ENCODE results near the gene FAM149B1.
"Not testable (repeated sequence)": the region's sequence is repeated elsewhere in the genome, so short reads cannot be mapped to it uniquely, and the experiment has no call there.

FAM149B1 gene

DNA sequence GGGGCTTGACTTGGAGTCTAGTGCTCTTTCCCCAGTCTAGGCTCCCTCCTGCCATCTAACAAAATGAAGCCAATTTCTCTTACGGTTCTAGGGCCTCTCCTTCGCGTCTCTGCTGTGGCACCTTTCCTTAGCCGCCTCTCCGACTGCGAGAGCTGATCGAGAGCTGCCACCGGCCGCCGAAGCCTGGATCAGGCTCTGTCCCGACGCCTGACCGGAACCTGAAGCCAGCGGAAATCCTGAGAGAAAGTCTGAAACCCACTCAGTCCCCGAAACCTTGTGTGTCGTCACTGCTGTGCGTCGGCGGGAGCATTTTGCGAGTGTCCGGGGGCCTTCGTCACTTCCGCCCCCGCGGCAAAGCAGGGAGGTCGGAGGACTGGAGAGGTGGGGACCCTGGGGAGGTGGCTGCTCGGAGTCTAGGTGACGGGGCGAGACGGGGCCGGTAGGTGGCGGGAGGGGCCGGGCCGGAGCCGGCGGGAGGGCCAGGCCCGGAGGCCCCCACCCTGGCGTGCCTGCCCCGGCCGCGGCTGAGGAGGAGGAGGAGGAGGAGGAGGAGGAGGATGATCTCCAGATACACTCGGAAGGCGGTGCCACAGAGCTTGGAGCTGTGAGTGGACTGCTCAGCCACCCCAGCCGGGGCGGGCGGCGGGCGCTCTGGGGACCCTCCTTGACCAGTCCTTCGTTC, at the start of gene FAM149B1, which contains the start of gene ECD:
Gene FAM149B1, plus strand, starts transcription at position 337 of the 682 bp plus-strand sequence. Its CDS starts 221 bp downstream, at position 558.
Gene ECD, minus strand, starts transcription at position 226 of the 682 bp plus-strand sequence. CDS start 4,071 bp downstream, outside the sequence.
- DNase-seq (ENCODE audit: low spot score), result peak; percentile 97

- DNase-seq (ENCODE audit: low spot score), result no peak
Observed at GRCh38 chr10:73119457-73119856, 48.5 kb upstream of the FAM149B1 start.

DNA sequence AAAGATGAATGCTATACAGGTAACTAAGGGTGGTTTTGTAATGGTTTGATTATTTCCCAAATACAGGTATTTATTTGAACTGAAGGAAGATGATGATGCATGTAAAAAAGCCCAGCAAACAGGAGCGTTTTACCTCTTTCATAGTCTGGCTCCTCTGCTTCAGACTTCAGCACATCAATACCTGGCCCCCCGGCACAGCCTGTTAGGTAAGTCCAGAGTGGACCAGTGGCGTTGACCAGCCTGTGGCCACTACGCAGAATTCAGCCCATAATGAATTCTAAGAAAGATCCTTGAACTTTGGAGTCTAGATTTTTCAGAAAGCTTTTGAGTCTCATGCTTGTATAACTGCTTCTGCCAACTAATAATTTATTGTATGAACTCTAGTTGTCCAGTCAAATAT, 48.0 kb upstream of the FAM149B1 start:
- DNase-seq (ENCODE audit: low spot score), result no peak

GRCh38 chr10:73126343-73126742, 41.6 kb upstream of the FAM149B1 start:
- no peak for DNase-seq (ENCODE audit: low spot score)

- DNase-seq (ENCODE audit: low spot score), result no peak
Observed at GRCh38 chr10:73131301-73131700, 36.6 kb upstream of the FAM149B1 start.

- no peak for DNase-seq (ENCODE audit: low spot score)
Observed at GRCh38 chr10:73131913-73132686, 35.8 kb upstream of the FAM149B1 start.

- DNase-seq (ENCODE audit: low spot score), result no peak
Observed at GRCh38 chr10:73134727-73135126, 33.2 kb upstream of the FAM149B1 start.

- DNase-seq (ENCODE audit: low spot score), result no peak
Observed at GRCh38 chr10:73136627-73137026, 31.3 kb upstream of the FAM149B1 start.

DNA sequence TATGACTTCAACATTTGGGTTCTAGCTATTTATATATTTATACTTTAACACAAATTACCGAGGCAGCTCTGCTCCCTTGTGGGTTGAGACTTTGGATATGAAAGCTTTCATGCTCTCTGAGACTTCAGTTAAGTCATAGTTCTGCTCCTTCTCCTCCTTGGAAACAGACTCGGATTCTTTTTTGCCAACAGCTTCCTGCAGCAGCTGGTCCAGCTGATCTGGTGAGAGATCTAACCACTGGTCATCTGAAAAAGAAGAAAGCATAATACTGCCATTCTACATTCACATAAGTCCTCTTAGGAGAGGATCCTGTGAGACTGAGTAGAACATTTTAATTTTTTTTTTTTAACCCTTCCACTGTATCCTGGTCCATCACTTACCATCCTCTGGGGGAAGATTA, 28.7 kb upstream of the FAM149B1 start:
- DNase-seq (ENCODE audit: low spot score), result no peak

GRCh38 chr10:73141603-73142002, 26.3 kb upstream of the FAM149B1 start:
- no peak for DNase-seq (ENCODE audit: low spot score)

GRCh38 chr10:73150633-73151413, 17.1 kb upstream of the FAM149B1 start:
- not testable (repeated sequence) for DNase-seq (ENCODE audit: low spot score)

- DNase-seq (ENCODE audit: low spot score), result no peak
Observed at GRCh38 chr10:73152009-73152408, 15.9 kb upstream of the FAM149B1 start.

DNA sequence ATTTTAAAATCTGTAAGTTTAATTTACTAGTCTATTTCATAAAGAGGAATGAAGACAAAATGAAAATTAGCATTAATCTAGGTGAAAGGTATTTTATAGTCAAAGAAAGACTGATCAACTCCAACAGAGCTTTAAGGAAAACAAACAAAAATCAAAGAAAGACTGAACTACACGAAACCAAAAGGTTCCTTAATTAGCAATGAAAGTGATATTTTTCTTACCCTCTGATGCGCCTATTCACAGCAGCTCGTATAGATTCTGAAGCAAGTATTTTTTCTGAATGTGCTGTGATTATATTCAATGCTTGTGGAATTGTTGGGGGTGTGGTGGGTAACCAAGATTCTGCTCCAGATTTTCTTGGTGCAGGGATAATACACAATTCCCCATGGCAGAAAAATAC, 11.9 kb upstream of the FAM149B1 start:
- DNase-seq (ENCODE audit: low spot score), result no peak

- peak; percentile 79 for DNase-seq (ENCODE audit: low spot score)
Observed at GRCh38 chr10:73159038-73159648, 8.8 kb upstream of the FAM149B1 start.

DNA sequence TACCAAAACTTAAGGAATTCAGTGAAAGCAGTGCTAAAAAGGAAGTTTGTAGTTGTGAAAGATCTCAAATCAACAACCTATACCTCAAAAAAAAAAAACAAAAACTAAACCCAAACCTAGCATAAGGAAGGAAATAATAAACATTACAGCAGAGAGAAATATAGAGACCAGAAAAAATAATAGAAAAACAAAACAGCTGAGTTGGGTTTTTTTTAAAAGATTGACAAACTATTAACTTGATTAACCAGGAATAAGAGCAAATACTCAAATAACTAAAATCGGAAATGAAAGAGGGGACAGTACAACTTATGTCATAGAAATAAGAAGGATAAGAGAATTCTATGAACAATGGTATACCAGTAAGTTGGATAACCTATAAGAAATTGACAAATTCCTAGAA, 6.8 kb upstream of the FAM149B1 start:
- no peak for DNase-seq (ENCODE audit: low spot score)

- DNase-seq (ENCODE audit: low spot score), result no peak
Observed at GRCh38 chr10:73161662-73162061, 6.3 kb upstream of the FAM149B1 start.

DNA sequence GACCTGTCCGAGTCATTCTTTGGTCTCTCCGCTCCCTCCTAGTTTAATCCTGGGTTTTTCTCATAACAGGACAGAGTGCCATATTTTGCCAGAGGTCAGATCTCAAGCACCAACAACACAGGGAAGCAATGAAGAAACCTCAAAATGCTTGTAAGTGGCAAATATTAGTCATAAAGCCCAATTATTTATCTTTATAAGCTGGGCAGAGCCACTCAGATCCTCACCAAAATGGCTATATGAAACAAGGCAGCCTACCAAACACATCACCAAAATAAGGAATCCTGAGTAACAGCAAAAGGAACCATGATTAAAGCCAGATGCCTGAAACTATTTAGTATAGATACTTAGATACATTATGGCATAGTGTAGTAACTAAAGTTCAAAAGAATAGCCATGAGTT, 4.8 kb upstream of the FAM149B1 start:
- DNase-seq (ENCODE audit: low spot score), result no peak

DNA sequence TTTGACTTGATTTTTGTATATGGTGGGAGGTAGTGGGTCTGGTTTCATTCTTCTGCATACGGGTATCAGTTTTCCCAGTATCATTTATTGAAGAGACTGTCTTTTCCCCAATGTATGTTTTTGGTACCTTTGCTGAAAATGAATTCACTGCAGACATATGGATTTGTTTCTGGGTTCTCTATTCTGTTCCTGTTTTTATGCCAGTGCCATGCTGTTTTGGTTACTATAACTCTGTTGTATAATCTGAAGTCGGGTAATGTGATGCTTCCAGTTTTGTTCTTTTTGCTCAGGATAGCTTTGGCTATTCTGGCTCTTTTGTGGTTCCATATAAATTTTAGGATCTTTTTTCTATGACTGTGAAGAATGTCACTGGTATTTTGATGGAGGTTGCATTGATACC, 947 bp upstream of the FAM149B1 start:
- no peak for DNase-seq (ENCODE audit: low spot score)

DNA sequence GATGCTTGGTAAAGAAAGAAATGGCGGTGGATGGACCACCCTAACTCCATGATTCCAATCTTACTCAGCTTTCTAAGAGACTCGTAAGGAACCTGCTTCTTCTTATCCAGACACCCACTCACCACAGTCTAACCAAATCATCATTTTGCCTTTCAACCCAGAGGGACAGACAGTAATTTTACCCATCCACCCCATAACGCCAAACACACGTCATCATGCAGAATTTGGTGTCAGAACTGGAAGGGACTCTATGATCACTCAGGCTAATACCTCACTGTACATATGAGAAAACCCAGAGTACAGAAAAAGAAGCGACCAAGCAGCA, 499 bp upstream of the FAM149B1 start:
- DNase-seq (ENCODE audit: low spot score), result no peak

DNA sequence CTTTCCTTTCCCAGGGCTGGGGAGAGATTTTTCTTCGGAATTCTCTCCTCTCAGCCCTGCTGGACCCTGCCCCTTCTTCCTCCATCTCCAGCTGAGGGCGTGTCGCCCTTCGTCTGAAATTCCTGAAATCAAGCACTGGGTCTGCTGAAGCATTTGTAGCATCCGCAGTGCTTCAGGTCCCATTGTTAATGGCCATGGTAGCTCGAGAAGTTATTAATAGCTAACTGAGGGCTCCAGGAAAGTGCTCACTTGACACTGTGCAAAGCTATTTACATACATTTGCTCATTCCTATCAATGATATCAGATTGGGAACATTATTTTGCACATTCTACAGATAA, 515 bp downstream of the FAM149B1 start:
- DNase-seq (ENCODE audit: low spot score), result no peak

- no peak for DNase-seq (ENCODE audit: low spot score)
Observed at GRCh38 chr10:73169320-73169719, 1.4 kb downstream of the FAM149B1 start.

DNA sequence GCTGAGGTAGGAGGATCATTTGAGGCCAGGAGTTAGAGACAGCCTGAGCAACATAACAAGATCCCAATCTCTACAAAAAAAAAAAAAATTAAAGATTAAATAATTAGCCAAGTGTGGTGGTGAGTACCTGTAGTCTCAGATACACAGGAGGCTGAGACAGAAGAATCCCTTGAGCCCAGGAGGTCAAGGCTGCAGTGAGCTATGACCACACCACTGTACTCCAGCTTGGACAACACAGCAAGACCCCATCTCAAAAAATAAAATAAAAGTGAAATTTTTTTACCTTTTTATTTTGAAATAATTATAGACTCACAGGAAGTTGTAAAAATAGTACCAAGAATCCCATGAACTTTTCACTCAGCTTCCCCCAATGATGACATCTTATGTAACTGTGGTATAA, 4.9 kb downstream of the FAM149B1 start:
- no peak for DNase-seq (ENCODE audit: low spot score)

All from cerebellar cortex (tissue), 1 donor.